Measurements from ENCODE around the gene NEU2. TPM values are rescaled to one million over a fixed set of nuclear protein-coding genes. Genes with fewer than 3 reads are reported as not detected.

Gene NEU2
- polyA plus RNA-seq, 1 experiment, result not detected

- DNase-seq (ENCODE audit: low read depth, low spot score), result no peak
- CTCF ChIA-PET, result interaction anchor here (0.7 kb wide), 1 partner anchor 20 kb away, joined by 3 read pairs; no protein-coding TSS in a partner anchor
- POLR2A ChIA-PET, result no interaction called here
- no peaks in the 10 kb centered on the region for H3K27me3 ChIP-seq (ENCODE audit: control insufficient read depth, insufficient read depth, low read length)
- H3K27ac ChIP-seq (ENCODE audit: low read depth, low read length), result no peak overlapping the region
- TF ChIP-seq CTCF (IDR thresholded peaks at IDR 0.05; ENCODE audit: low read depth, low read length), result no peak
- peaks cover 20% of the 10 kb centered on the region; the same call in 1 of the 2 replicates for H3K9me3 ChIP-seq (ENCODE audit: control insufficient read depth, insufficient read depth, low read length)
- no peak overlapping the region for H3K4me3 ChIP-seq (ENCODE audit: low read depth, low read length)
Measured at GRCh38 chr2:233033672-233034071, 1.2 kb downstream of the NEU2 start.

GRCh38 chr2:233034091-233034882, 1.8 kb downstream of the NEU2 start:
- TF ChIP-seq CTCF (IDR thresholded peaks at IDR 0.05; ENCODE audit: low read depth, low read length), result no peak
- no peak overlapping the region for H3K27ac ChIP-seq (ENCODE audit: low read depth, low read length)
- no peak overlapping the region for H3K4me3 ChIP-seq (ENCODE audit: low read depth, low read length)
- CTCF ChIA-PET, result no interaction called here
- no peak for DNase-seq (ENCODE audit: low read depth, low spot score)
- no peaks in the 10 kb centered on the region for H3K27me3 ChIP-seq (ENCODE audit: control insufficient read depth, insufficient read depth, low read length)
- peaks cover 20% of the 10 kb centered on the region; the same call in 1 of the 2 replicates for H3K9me3 ChIP-seq (ENCODE audit: control insufficient read depth, insufficient read depth, low read length)
- POLR2A ChIA-PET, result no interaction called here

- peaks cover 20% of the 10 kb centered on the region; the same call in 1 of the 2 replicates for H3K9me3 ChIP-seq (ENCODE audit: control insufficient read depth, insufficient read depth, low read length)
- CTCF ChIA-PET, result no interaction called here
- H3K4me3 ChIP-seq (ENCODE audit: low read depth, low read length), result no peak overlapping the region
- peaks cover 8% of the 10 kb centered on the region for H3K27me3 ChIP-seq (ENCODE audit: control insufficient read depth, insufficient read depth, low read length)
- H3K27ac ChIP-seq (ENCODE audit: low read depth, low read length), result no peak overlapping the region
- no peak for DNase-seq (ENCODE audit: low read depth, low spot score)
- POLR2A ChIA-PET, result no interaction called here
- TF ChIP-seq CTCF (IDR thresholded peaks at IDR 0.05; ENCODE audit: low read depth, low read length), result no peak
Measured at GRCh38 chr2:233035426-233036161, 3.1 kb downstream of the NEU2 start.

- DNase-seq (ENCODE audit: low read depth, low spot score), result no peak
- ChIA-PET POLR2A (no interaction called here), CTCF (no interaction called here)
- peaks cover 20% of the 10 kb centered on the region; the same call in 1 of the 2 replicates for H3K9me3 ChIP-seq (ENCODE audit: control insufficient read depth, insufficient read depth, low read length)
- no peak overlapping the region for H3K4me3 ChIP-seq (ENCODE audit: low read depth, low read length)
- H3K27ac ChIP-seq (ENCODE audit: low read depth, low read length), result no peak overlapping the region
- peaks cover 10% of the 10 kb centered on the region for H3K27me3 ChIP-seq (ENCODE audit: control insufficient read depth, insufficient read depth, low read length)
- TF ChIP-seq CTCF (IDR thresholded peaks at IDR 0.05; ENCODE audit: low read depth, low read length), result no peak
Measured at GRCh38 chr2:233036162-233036838, 3.8 kb downstream of the NEU2 start.
